Liver (tissue), 9 donors: ENCODE measurements around the gene PRSS1. TPM values are rescaled to one million over a fixed set of nuclear protein-coding genes. Genes with fewer than 3 reads are reported as not detected.

Experiments used
- DNase-seq: peaks from one replicate; pipeline ENCODE4 v3.0.0-alpha.2; 2017; ENCODE audit warnings: low spot score
- H3K27ac ChIP-seq, 2 donors: one replicate each; pipeline ENCODE4 v1.7.0; 2013; ENCODE audit warnings: inconsistent platforms in 2 of 2, low read length in 2 of 2, control low read depth in 1 of 2, low read depth in 1 of 2, mild to moderate bottlenecking in 1 of 2
- H3K27me3 ChIP-seq, 4 donors: one replicate each; pipeline versions ENCODE4 v1.6.1 to v1.7.0; 2013; ENCODE audit warnings: low read length in 3 of 4, inconsistent platforms in 1 of 4, mild to moderate bottlenecking in 1 of 4, moderate library complexity in 1 of 4; ENCODE audit not compliant: control insufficient read depth in 4 of 4, insufficient read depth in 4 of 4
- H3K36me3 ChIP-seq, 4 donors: one replicate each; pipeline versions ENCODE4 v1.6.1 to v1.7.0; 2013; ENCODE audit warnings: low read length in 3 of 4, mild to moderate bottlenecking in 3 of 4, low read depth in 1 of 4, moderate library complexity in 1 of 4; ENCODE audit not compliant: control insufficient read depth in 4 of 4, insufficient read depth in 3 of 4
- H3K4me1 ChIP-seq, 4 donors: one replicate each; pipeline versions ENCODE4 v1.6.1 to v1.7.0; 2013; ENCODE audit warnings: low read length in 3 of 4, mild to moderate bottlenecking in 3 of 4, moderate library complexity in 1 of 4; ENCODE audit not compliant: control insufficient read depth in 4 of 4, insufficient read depth in 4 of 4
- H3K4me3 ChIP-seq, 3 donors: one replicate each; pipeline versions ENCODE4 v1.6.1 to v1.7.0; 2013; ENCODE audit warnings: low read length in 3 of 3, control low read depth in 1 of 3, low read depth in 1 of 3, mild to moderate bottlenecking in 1 of 3
- H3K9ac ChIP-seq, 2 donors: one replicate each; pipeline ENCODE4 v1.7.0; 2013; ENCODE audit warnings: low read length in 2 of 2, mild to moderate bottlenecking in 2 of 2, moderate library complexity in 2 of 2, control low read depth in 1 of 2, low read depth in 1 of 2
- H3K9me3 ChIP-seq, 4 donors: one replicate each; pipeline versions ENCODE4 v1.6.1 to v1.7.0; 2013; ENCODE audit warnings: low read length in 3 of 4; ENCODE audit not compliant: control insufficient read depth in 4 of 4
- EGR1 ChIP-seq, 2 donors: IDR thresholded peaks; 2 replicates each; pipeline ENCODE4 v1.6.1; 2016 to 2018; ENCODE audit warnings: antibody characterized with exemption in 2 of 2, low read depth in 2 of 2
- FOXA1 ChIP-seq: IDR thresholded peaks from 2 replicates; pipeline ENCODE4 v1.6.1; 2016; ENCODE audit warnings: antibody characterized with exemption
- FOXA2 ChIP-seq: IDR thresholded peaks from 2 replicates; pipeline ENCODE4 v1.6.1; 2016; ENCODE audit warnings: antibody characterized with exemption
- GABPA ChIP-seq, 2 donors: IDR thresholded peaks in 1 of 2; conservative IDR thresholded peaks in 1 of 2; 2 replicates each; pipeline ENCODE4 v1.6.1; 2016; ENCODE audit warnings: antibody characterized with exemption in 2 of 2, mild to moderate bottlenecking in 1 of 2, moderate library complexity in 1 of 2
- HNF4A ChIP-seq, 2 donors: conservative IDR thresholded peaks; 2 replicates each; pipeline ENCODE4 v1.6.1; 2016; ENCODE audit warnings: antibody characterized with exemption in 2 of 2, mild to moderate bottlenecking in 2 of 2
- HNF4G ChIP-seq: IDR thresholded peaks from 2 replicates; pipeline ENCODE4 v1.6.1; 2016; ENCODE audit warnings: antibody characterized with exemption
- JUND ChIP-seq, 2 donors: IDR thresholded peaks; 2 replicates each; pipeline ENCODE4 v1.6.1; 2016; ENCODE audit warnings: antibody characterized with exemption in 2 of 2
- NR2F2 ChIP-seq: IDR thresholded peaks from 2 replicates; pipeline ENCODE4 v1.6.1; 2016; ENCODE audit warnings: antibody characterized with exemption
- REST ChIP-seq: IDR thresholded peaks from 2 replicates; pipeline ENCODE4 v1.6.1; 2016; ENCODE audit warnings: antibody characterized with exemption, mild to moderate bottlenecking
- RXRA ChIP-seq, 2 donors: IDR thresholded peaks; 2 replicates each; pipeline ENCODE4 v1.6.1; 2017 to 2018; ENCODE audit warnings: antibody characterized with exemption in 2 of 2, mild to moderate bottlenecking in 1 of 2
- SP1 ChIP-seq: IDR thresholded peaks from 2 replicates; pipeline ENCODE4 v1.6.1; 2018; ENCODE audit warnings: antibody characterized with exemption, mild to moderate bottlenecking
- TAF1 ChIP-seq: conservative IDR thresholded peaks from 2 replicates; pipeline ENCODE4 v1.6.1; 2016; ENCODE audit warnings: antibody characterized with exemption, mild to moderate bottlenecking
- YY1 ChIP-seq: IDR thresholded peaks from 2 replicates; pipeline ENCODE4 v1.6.1; 2016; ENCODE audit warnings: antibody characterized with exemption, mild to moderate bottlenecking
- ZBTB33 ChIP-seq: IDR thresholded peaks from 2 replicates; pipeline ENCODE4 v1.6.1; 2016; ENCODE audit warnings: antibody characterized with exemption
- WGBS: extraction: QIAGEN DNeasy Blood & Tissue Kit; methylation state at CpG from one replicate; pipeline ENCODE4 v1.1.7; 2013; 5-methylcytosine and 5-hydroxymethylcytosine counted together
- polyA plus RNA-seq, 2 donors: library from polyadenylated mRNA; stranded (reverse) in 1 of 2; unstranded in 1 of 2; fragments of 200-250 nt in 1 of 2; fragments of >200 nt in 1 of 2; fragmentation: Nextera tagmentation in 1 of 2; extraction: Ambion mirVana in 1 of 2; gene quantifications; one replicate each; pipeline versions ENCODE4 v1.2.1 to v1.2.3, GENCODE V29; 2013 to 2015
- total RNA-seq, 2 donors: library from RNA; depleted of rRNA; stranded (reverse); fragments of >200 nt; gene quantifications; one replicate each; pipeline ENCODE4 v1.2.3, GENCODE V29; 2014
- TF ChIP-seq, protein P1 (sequence below): IDR thresholded peaks from 2 replicates; pipeline ENCODE4 v1.6.1; 2016; ENCODE audit warnings: antibody characterized with exemption
- TF ChIP-seq, protein P2 (sequence below): fragments of 150-350 bp; IDR thresholded peaks from 2 replicates; pipeline ENCODE4 v1.5.1; 2017; ENCODE audit warnings: improper control_type of control experiment, low read depth, low read length; ENCODE audit not compliant: missing input control
- TF ChIP-seq, protein P3 (sequence below): IDR thresholded peaks from 2 replicates; pipeline ENCODE4 v1.6.1; 2016; ENCODE audit warnings: antibody characterized with exemption
- donor health status: healthy.
- donor health status: healthy.
- donor health status: healthy.
- donor health status: healthy.
- donor health status: healthy.

PRSS1 gene
- total and polyA plus RNA-seq, 4 donors: not detected

DNA sequence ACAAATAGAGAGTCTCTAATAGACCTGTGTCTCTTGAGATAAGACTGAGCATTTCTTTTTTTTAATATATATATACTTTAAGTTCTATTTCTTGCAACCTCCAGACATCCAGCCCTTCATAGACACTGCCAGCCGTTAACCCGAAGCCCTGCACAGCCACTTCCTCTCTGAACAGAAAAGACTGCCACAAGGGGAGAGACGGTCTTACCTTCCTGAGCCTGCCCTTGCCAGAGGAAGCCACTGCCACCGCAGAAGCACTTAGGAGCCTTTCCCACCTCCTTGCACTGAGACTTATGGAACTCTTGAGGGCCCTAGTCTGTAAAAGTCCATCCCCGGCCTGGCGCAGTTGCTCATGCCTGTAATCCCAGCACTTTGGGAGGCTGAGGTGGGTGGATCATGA is 31.8 kb upstream of the PRSS1 start:
- H3K27ac ChIP-seq: no peak overlapping the region
- no peak for DNase-seq
- WGBS: 76% methylated on average over 6 of the region's 6 CpGs
- H3K27me3 ChIP-seq: peaks cover 0 to 5% (median 0%) of the 10 kb centered on the region in 4 donors
- TF ChIP-seq SP1 (no peak), EGR1 (IDR thresholded peaks at IDR 0.05; ENCODE audit: low read depth in 2 of 2) (no peak), YY1 (no peak), TAF1 (no peak), HNF4A (conservative IDR thresholded peaks at IDR 0.05) (no peak), JUND (IDR thresholded peaks at IDR 0.05) (no peak), GABPA (IDR thresholded peaks at IDR 0.05 in 1 of 2, conservative IDR thresholded peaks at IDR 0.05 in 1 of 2) (no peak), REST (no peak), NR2F2 (no peak), ZBTB33 (no peak), FOXA2 (no peak), HNF4G (no peak), FOXA1 (no peak), RXRA (IDR thresholded peaks at IDR 0.05) (no peak)
- TF ChIP-seq, protein P1, sequence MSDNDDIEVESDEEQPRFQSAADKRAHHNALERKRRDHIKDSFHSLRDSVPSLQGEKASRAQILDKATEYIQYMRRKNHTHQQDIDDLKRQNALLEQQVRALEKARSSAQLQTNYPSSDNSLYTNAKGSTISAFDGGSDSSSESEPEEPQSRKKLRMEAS: no peak
- TF ChIP-seq, protein P2, sequence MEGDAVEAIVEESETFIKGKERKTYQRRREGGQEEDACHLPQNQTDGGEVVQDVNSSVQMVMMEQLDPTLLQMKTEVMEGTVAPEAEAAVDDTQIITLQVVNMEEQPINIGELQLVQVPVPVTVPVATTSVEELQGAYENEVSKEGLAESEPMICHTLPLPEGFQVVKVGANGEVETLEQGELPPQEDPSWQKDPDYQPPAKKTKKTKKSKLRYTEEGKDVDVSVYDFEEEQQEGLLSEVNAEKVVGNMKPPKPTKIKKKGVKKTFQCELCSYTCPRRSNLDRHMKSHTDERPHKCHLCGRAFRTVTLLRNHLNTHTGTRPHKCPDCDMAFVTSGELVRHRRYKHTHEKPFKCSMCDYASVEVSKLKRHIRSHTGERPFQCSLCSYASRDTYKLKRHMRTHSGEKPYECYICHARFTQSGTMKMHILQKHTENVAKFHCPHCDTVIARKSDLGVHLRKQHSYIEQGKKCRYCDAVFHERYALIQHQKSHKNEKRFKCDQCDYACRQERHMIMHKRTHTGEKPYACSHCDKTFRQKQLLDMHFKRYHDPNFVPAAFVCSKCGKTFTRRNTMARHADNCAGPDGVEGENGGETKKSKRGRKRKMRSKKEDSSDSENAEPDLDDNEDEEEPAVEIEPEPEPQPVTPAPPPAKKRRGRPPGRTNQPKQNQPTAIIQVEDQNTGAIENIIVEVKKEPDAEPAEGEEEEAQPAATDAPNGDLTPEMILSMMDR: no peak
- TF ChIP-seq, protein P3, sequence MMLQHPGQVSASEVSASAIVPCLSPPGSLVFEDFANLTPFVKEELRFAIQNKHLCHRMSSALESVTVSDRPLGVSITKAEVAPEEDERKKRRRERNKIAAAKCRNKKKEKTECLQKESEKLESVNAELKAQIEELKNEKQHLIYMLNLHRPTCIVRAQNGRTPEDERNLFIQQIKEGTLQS: no peak
- no peaks in the 10 kb centered on the region for H3K36me3 ChIP-seq
- no peak overlapping the region for H3K9ac ChIP-seq
- H3K4me1 ChIP-seq: no peaks in the 10 kb centered on the region
- H3K4me3 ChIP-seq: no peak overlapping the region
- H3K9me3 ChIP-seq: no peaks in the 10 kb centered on the region

GRCh38 chr7:142718313-142718712 is 31.0 kb upstream of the PRSS1 start:
- WGBS: 46% methylated on average over 1 of the region's 1 CpG
- Histone ChIP-seq H3K27ac (no peak overlapping the region), H3K9me3 (no peaks in the 10 kb centered on the region), H3K27me3 (peaks cover 0 to 5% (median 0%) of the 10 kb centered on the region in 4 donors), H3K9ac (no peak overlapping the region), H3K36me3 (no peaks in the 10 kb centered on the region), H3K4me1 (no peaks in the 10 kb centered on the region), H3K4me3 (no peak overlapping the region)
- DNase-seq: no peak
- TF ChIP-seq, protein P3: no peak
- no peak for TF ChIP-seq SP1
- TF ChIP-seq, protein P2: no peak
- no peak for TF ChIP-seq HNF4G
- no peak for TF ChIP-seq REST
- TF ChIP-seq TAF1: no peak
- no peak for TF ChIP-seq NR2F2
- no peak for TF ChIP-seq JUND (IDR thresholded peaks at IDR 0.05)
